HUES6 (cell line): ENCODE results near the gene UBTD2.
A peak's percentile ranks its signal among the peaks of the same experiment; 100 is the strongest.
"Not testable (repeated sequence)": the region's sequence is repeated elsewhere in the genome, so short reads cannot be mapped to it uniquely, and the experiment has no call there.

Source experiments
- H3K27ac ChIP-seq: 2 replicates; pipeline ENCODE4 v1.7.0; 2013; ENCODE audit warnings: low read depth, mild to moderate bottlenecking, low read length, inconsistent platforms
- H3K27me3 ChIP-seq: 2 replicates; pipeline ENCODE4 v1.6.1; 2013; ENCODE audit warnings: low read length; ENCODE audit not compliant: control insufficient read depth, insufficient read depth
- H3K36me3 ChIP-seq: 2 replicates; pipeline ENCODE4 v1.6.1; 2013; ENCODE audit warnings: low read length; ENCODE audit not compliant: control insufficient read depth, insufficient read depth
- H3K4me1 ChIP-seq: 2 replicates; pipeline ENCODE4 v1.6.1; 2013; ENCODE audit warnings: low read length; ENCODE audit not compliant: control insufficient read depth, insufficient read depth
- H3K4me3 ChIP-seq: 2 replicates; pipeline ENCODE4 v1.5.1; 2013; ENCODE audit warnings: low read depth, low read length
- H3K9ac ChIP-seq: one replicate; pipeline ENCODE4 v1.6.1; 2013; ENCODE audit warnings: mild to moderate bottlenecking, low read length
- H3K9me3 ChIP-seq: 2 replicates; pipeline ENCODE4 v1.6.1; 2013; ENCODE audit warnings: low read depth, low read length; ENCODE audit not compliant: control insufficient read depth, insufficient read depth

The UBTD2 gene

GRCh38 chr5:172288465-172288864 is 4.9 kb upstream of the UBTD2 start:
- Histone ChIP-seq H3K4me1 (peaks cover 17% of the 10 kb centered on the region; the same call in 1 of the 2 replicates), H3K36me3 (no peaks in the 10 kb centered on the region), H3K27me3 (no peaks in the 10 kb centered on the region), H3K4me3 (no peak overlapping the region), H3K9ac (no peak overlapping the region), H3K9me3 (no peaks in the 10 kb centered on the region), H3K27ac (no peak overlapping the region)

- H3K9ac ChIP-seq, H3K36me3 ChIP-seq, H3K9me3 ChIP-seq, H3K27ac ChIP-seq, H3K27me3 ChIP-seq, H3K4me3 ChIP-seq: not testable (repeated sequence)
- peaks cover 12% of the 10 kb centered on the region; the same call in 1 of the 2 replicates for H3K4me1 ChIP-seq
Measured at GRCh38 chr5:172287140-172287539, 3.6 kb upstream of the UBTD2 start.

- no peak overlapping the region for H3K9ac ChIP-seq
- no peak overlapping the region; the same call in 1 of the 2 replicates for H3K4me3 ChIP-seq
- no peaks in the 10 kb centered on the region for H3K36me3 ChIP-seq
- no peak overlapping the region for H3K27ac ChIP-seq
- H3K27me3 ChIP-seq: no peaks in the 10 kb centered on the region
- no peaks in the 10 kb centered on the region for H3K9me3 ChIP-seq
- H3K4me1 ChIP-seq: peaks cover 24% of the 10 kb centered on the region
Measured at GRCh38 chr5:172285226-172286143, 1.9 kb upstream of the UBTD2 start.

GRCh38 chr5:172284611-172284980 is 1.0 kb upstream of the UBTD2 start:
- Histone ChIP-seq H3K27ac (peak overlapping the region; percentile 61; the same call in 1 of the 2 replicates), H3K9ac (peak overlapping the region; percentile 82)

GRCh38 chr5:172283862-172284610 is 472 bp upstream of the UBTD2 start:
- H3K4me3 ChIP-seq: peak overlapping the region; percentile 91
- H3K4me1 ChIP-seq: peaks cover 24% of the 10 kb centered on the region
- 0 out of 2 replicates have a peak, but pooled peaks cover 3% of the 10 kb centered on the region for H3K36me3 ChIP-seq
- H3K9ac ChIP-seq: peak overlapping the region; percentile 86
- peak overlapping the region; percentile 61; the same call in 1 of the 2 replicates for H3K27ac ChIP-seq
- no peaks in the 10 kb centered on the region for H3K27me3 ChIP-seq
- H3K9me3 ChIP-seq: no peaks in the 10 kb centered on the region

More at GRCh38 chr5:172284611-172284980, 1.0 kb upstream of the UBTD2 start:
- H3K36me3 ChIP-seq: no peaks in the 10 kb centered on the region
- H3K9me3 ChIP-seq: no peaks in the 10 kb centered on the region
- peaks cover 24% of the 10 kb centered on the region for H3K4me1 ChIP-seq
- H3K4me3 ChIP-seq: peak overlapping the region; percentile 84
- no peaks in the 10 kb centered on the region for H3K27me3 ChIP-seq

GRCh38 chr5:172282272-172283019 is 1.1 kb downstream of the UBTD2 start:
- H3K36me3 ChIP-seq: 0 out of 2 replicates have a peak, but pooled peaks cover 3% of the 10 kb centered on the region
- peak overlapping the region; percentile 94; the same call in 1 of the 2 replicates for H3K27ac ChIP-seq
- peak overlapping the region; percentile 86 for H3K9ac ChIP-seq
- H3K4me1 ChIP-seq: peaks cover 24% of the 10 kb centered on the region
- no peaks in the 10 kb centered on the region for H3K27me3 ChIP-seq
- no peaks in the 10 kb centered on the region for H3K9me3 ChIP-seq
- peak overlapping the region; percentile 91 for H3K4me3 ChIP-seq

GRCh38 chr5:172281346-172281745 is 2.2 kb downstream of the UBTD2 start:
- no peaks in the 10 kb centered on the region for H3K9me3 ChIP-seq
- 0 out of 2 replicates have a peak, but pooled peaks cover 3% of the 10 kb centered on the region for H3K36me3 ChIP-seq
- no peak overlapping the region for H3K9ac ChIP-seq
- peaks cover 26% of the 10 kb centered on the region for H3K4me1 ChIP-seq
- peak overlapping the region; percentile 91 for H3K4me3 ChIP-seq
- H3K27me3 ChIP-seq: no peaks in the 10 kb centered on the region
- H3K27ac ChIP-seq: no peak overlapping the region

GRCh38 chr5:172280929-172281328 is 2.6 kb downstream of the UBTD2 start:
- H3K36me3 ChIP-seq: 0 out of 2 replicates have a peak, but pooled peaks cover 3% of the 10 kb centered on the region
- H3K27me3 ChIP-seq: no peaks in the 10 kb centered on the region
- no peak overlapping the region for H3K9ac ChIP-seq
- no peak overlapping the region for H3K27ac ChIP-seq
- H3K4me1 ChIP-seq: peaks cover 27% of the 10 kb centered on the region
- peak overlapping the region; percentile 91; the same call in 1 of the 2 replicates for H3K4me3 ChIP-seq
- H3K9me3 ChIP-seq: no peaks in the 10 kb centered on the region

GRCh38 chr5:172280317-172280716 is 3.2 kb downstream of the UBTD2 start:
- Histone ChIP-seq H3K9me3 (no peaks in the 10 kb centered on the region), H3K27ac (no peak overlapping the region), H3K4me3 (no peak overlapping the region), H3K4me1 (peaks cover 21% of the 10 kb centered on the region), H3K9ac (no peak overlapping the region), H3K36me3 (0 out of 2 replicates have a peak, but pooled peaks cover 3% of the 10 kb centered on the region), H3K27me3 (no peaks in the 10 kb centered on the region)

- H3K4me1 ChIP-seq: peaks cover 17% of the 10 kb centered on the region
- H3K4me3 ChIP-seq: no peak overlapping the region
- H3K9ac ChIP-seq: no peak overlapping the region
- 0 out of 2 replicates have a peak, but pooled peaks cover 3% of the 10 kb centered on the region for H3K36me3 ChIP-seq
- no peak overlapping the region for H3K27ac ChIP-seq
- no peaks in the 10 kb centered on the region for H3K27me3 ChIP-seq
- no peaks in the 10 kb centered on the region for H3K9me3 ChIP-seq
Measured at GRCh38 chr5:172278356-172278755, 5.2 kb downstream of the UBTD2 start.
